Keratinocyte (primary cell): ENCODE data around the gene PRDM8. TPM values are rescaled to one million over a fixed set of nuclear protein-coding genes. Genes with fewer than 3 reads are reported as not detected.

Source experiments
- DNase-seq: peaks from one replicate; pipeline ENCODE4 v3.0.0-alpha.2; 2011; ENCODE audit warnings: low read depth, missing footprints, low spot score
- FAIRE-seq: peaks from 2 replicates; lab custom pipeline; 2011; peaks lifted over from hg19 to GRCh38; lab: Jason Lieb, UNC
- H2AFZ ChIP-seq: 2 replicates; pipeline ENCODE4 v1.6.0; 2012; ENCODE audit warnings: low read length, control low read depth, inconsistent platforms; ENCODE audit not compliant: control insufficient read depth
- H3K27ac ChIP-seq: 2 replicates; pipeline ENCODE4 v1.5.1; 2011; ENCODE audit warnings: low read length; ENCODE audit not compliant: control insufficient read depth, insufficient read depth
- H3K27me3 ChIP-seq: 3 replicates; pipeline ENCODE4 v1.6.0; 2011; ENCODE audit warnings: low read length; ENCODE audit not compliant: control insufficient read depth, insufficient read depth; ENCODE audit errors: extremely low read depth
- H3K36me3 ChIP-seq, 2 experiments: 2 replicates in 1 of 2; 3 replicates in 1 of 2; pipeline ENCODE4 v1.5.1; 2011; ENCODE audit warnings: low read length in 2 of 2, mild to moderate bottlenecking in 1 of 2; ENCODE audit not compliant: control insufficient read depth in 2 of 2, insufficient read depth in 2 of 2; ENCODE audit errors: extremely low read depth in 1 of 2
- H3K4me1 ChIP-seq: 3 replicates; pipeline ENCODE4 v1.5.1; 2011; ENCODE audit warnings: low read length; ENCODE audit not compliant: control insufficient read depth, insufficient read depth; ENCODE audit errors: extremely low read depth
- H3K4me2 ChIP-seq: 3 replicates; pipeline ENCODE4 v1.6.0; 2011; ENCODE audit warnings: low read depth, low read length; ENCODE audit not compliant: control insufficient read depth, insufficient read depth; ENCODE audit errors: extremely low read depth
- H3K4me3 ChIP-seq, 3 experiments: fragments of 200-600 bp in 1 of 3; sonication (generic) in 1 of 3; 2 replicates in 2 of 3; 3 replicates in 1 of 3; pipeline ENCODE4 v1.5.1; 2011 to 2016; ENCODE audit warnings: low read length in 3 of 3, mild to moderate bottlenecking in 3 of 3, control low read depth in 2 of 3, inconsistent platforms in 1 of 3, low read depth in 1 of 3, mixed read lengths in 1 of 3, mixed run types in 1 of 3, moderate library complexity in 1 of 3; ENCODE audit not compliant: control insufficient read depth in 2 of 3, insufficient read depth in 2 of 3; ENCODE audit errors: extremely low read depth in 1 of 3
- H3K79me2 ChIP-seq: 2 replicates; pipeline ENCODE4 v1.6.0; 2012; ENCODE audit warnings: low read length; ENCODE audit not compliant: control insufficient read depth, insufficient read depth
- H3K9ac ChIP-seq: 3 replicates; pipeline ENCODE4 v1.6.0; 2011; ENCODE audit warnings: low read length; ENCODE audit not compliant: control insufficient read depth, insufficient read depth; ENCODE audit errors: extremely low read depth
- H3K9me1 ChIP-seq: 3 replicates; pipeline ENCODE4 v1.6.0; 2011; ENCODE audit warnings: low read length; ENCODE audit not compliant: control insufficient read depth, insufficient read depth; ENCODE audit errors: extremely low read depth
- H3K9me3 ChIP-seq: 2 replicates; pipeline ENCODE4 v1.5.1; 2012; ENCODE audit warnings: low read depth, low read length; ENCODE audit not compliant: control insufficient read depth
- H4K20me1 ChIP-seq: 3 replicates; pipeline ENCODE4 v1.6.0; 2011; ENCODE audit warnings: low read length; ENCODE audit not compliant: control insufficient read depth, insufficient read depth; ENCODE audit errors: extremely low read depth
- CTCF ChIP-seq, 3 experiments: IDR thresholded peaks in 1 of 3; conservative IDR thresholded peaks in 1 of 3; optimal IDR thresholded peaks in 1 of 3; 2 replicates in 2 of 3; 3 replicates in 1 of 3; pipeline versions ENCODE3 to v1.5.1; 2011; ENCODE audit warnings: low read length in 3 of 3, mild to moderate bottlenecking in 3 of 3, moderate library complexity in 2 of 3, control low read depth in 1 of 3, inconsistent platforms in 1 of 3; ENCODE audit not compliant: insufficient read depth in 2 of 3; ENCODE audit errors: extremely low read depth in 1 of 3
- EZH2 ChIP-seq: IDR thresholded peaks from one replicate; pipeline ENCODE4 v1.6.1; 2012; ENCODE audit warnings: inconsistent platforms, mild to moderate bottlenecking, low read length, moderate library complexity
- dilution Hi-C: fragments of 300-500 bp; cut with MboI; formaldehyde crosslinking; loops from one replicate; pipeline ENCODE4 v1.7.0; 2020; ENCODE audit warnings: low sequenced_read_pairs; ENCODE audit not compliant: extremely low pct_ligation_motif_present
- polyA plus RNA-seq, 5 experiments: library from polyadenylated mRNA; depleted of rRNA in 3 of 5; stranded (reverse) in 3 of 5; stranded (forward) in 1 of 5; unstranded in 1 of 5; fragments of >200 nt; gene quantifications; 1 replicate in 1 of 5; 2 replicates in 3 of 5; 3 replicates in 1 of 5; pipeline versions ENCODE4 v1.2.1 to v1.2.3, GENCODE V29; 2011 to 2012; ENCODE audit warnings: missing spikeins in 2 of 5, low read depth in 1 of 5, low replicate concordance in 1 of 5

The PRDM8 gene
- polyA plus RNA-seq, 1 donor (not counting 4 experiments of a cell fraction or from before 2014, with no cell fraction given), result 3.5 TPM

GRCh38 chr4:80220711-80221110 lies 23.4 kb downstream of the PRDM8 start:
- Histone ChIP-seq H3K4me3 (no peak overlapping the region), H3K27ac (no peak overlapping the region), H3K27me3 (peaks cover 17% of the 10 kb centered on the region), H3K9ac (no peak overlapping the region), H4K20me1 (no peaks in the 10 kb centered on the region), H3K4me1 (peaks cover under 1% of the 10 kb centered on the region), H3K36me3 (no peaks in the 10 kb centered on the region), H3K4me2 (no peak overlapping the region), H2AFZ (no peak overlapping the region), H3K9me1 (no peaks in the 10 kb centered on the region), H3K9me3 (no peaks in the 10 kb centered on the region), H3K79me2 (no peaks in the 10 kb centered on the region)
- dilution Hi-C loops, result no loop called here
- no peak for DNase-seq
- FAIRE-seq, result no peak
- TF ChIP-seq CTCF (optimal IDR thresholded peaks at IDR 0.05 in 1 of 3, IDR thresholded peaks at IDR 0.05 in 1 of 3, conservative IDR thresholded peaks at IDR 0.05 in 1 of 3; ENCODE audit: extremely low read depth in 1 of 3, insufficient read depth in 2 of 3, low read length in 3 of 3) (no peak), EZH2 (no peak)

- no peak for FAIRE-seq
Observed at GRCh38 chr4:80221161-80221560, 23.9 kb downstream of the PRDM8 start.

More at GRCh38 chr4:80221161-80221560, 23.9 kb downstream of the PRDM8 start:
- Histone ChIP-seq H3K9ac (no peak overlapping the region), H3K27me3 (peaks cover 17% of the 10 kb centered on the region), H3K9me1 (no peaks in the 10 kb centered on the region), H3K36me3 (no peaks in the 10 kb centered on the region), H3K27ac (no peak overlapping the region), H3K4me2 (no peak overlapping the region), H3K79me2 (no peaks in the 10 kb centered on the region), H3K4me1 (peaks cover 2% of the 10 kb centered on the region), H3K9me3 (no peaks in the 10 kb centered on the region), H2AFZ (no peak overlapping the region), H4K20me1 (no peaks in the 10 kb centered on the region), H3K4me3 (no peak overlapping the region)
- TF ChIP-seq CTCF (optimal IDR thresholded peaks at IDR 0.05 in 1 of 3, IDR thresholded peaks at IDR 0.05 in 1 of 3, conservative IDR thresholded peaks at IDR 0.05 in 1 of 3; ENCODE audit: extremely low read depth in 1 of 3, insufficient read depth in 2 of 3, low read length in 3 of 3) (peak in 1 of 3 experiments; percentile 6), EZH2 (no peak)
- dilution Hi-C loops, result no loop called here
- no peak for DNase-seq
